NCI-H510A (cell line): ENCODE measurements around the gene RASA2.
"Not testable (repeated sequence)": the region's sequence is repeated elsewhere in the genome, so short reads cannot be mapped to it uniquely, and the experiment has no call there.

Experiments
- DNase-seq: peaks from one replicate; lab custom pipeline; 2025; lab: John Stamatoyannopoulos, UW

RASA2 gene

DNA sequence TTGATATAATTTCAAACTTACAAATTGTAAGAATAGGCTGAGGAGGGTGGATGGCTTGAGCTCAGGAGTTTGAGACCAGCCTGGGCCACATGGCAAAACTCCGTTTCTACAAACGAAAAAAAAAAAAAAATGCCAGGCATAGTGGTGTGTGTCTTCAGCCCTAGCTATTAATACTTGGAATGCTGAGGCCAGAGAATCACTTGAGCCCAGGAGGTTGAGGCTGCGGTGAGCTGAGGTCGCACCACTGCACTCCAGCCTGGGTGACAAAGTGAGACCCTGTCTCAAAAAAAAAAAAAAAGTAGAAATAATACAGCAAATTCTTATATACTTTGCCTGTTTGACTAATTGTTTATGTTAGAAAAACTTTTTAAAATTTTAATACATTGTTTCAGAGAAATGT, 10.8 kb downstream of the RASA2 start:
- not testable (repeated sequence) for DNase-seq

DNA sequence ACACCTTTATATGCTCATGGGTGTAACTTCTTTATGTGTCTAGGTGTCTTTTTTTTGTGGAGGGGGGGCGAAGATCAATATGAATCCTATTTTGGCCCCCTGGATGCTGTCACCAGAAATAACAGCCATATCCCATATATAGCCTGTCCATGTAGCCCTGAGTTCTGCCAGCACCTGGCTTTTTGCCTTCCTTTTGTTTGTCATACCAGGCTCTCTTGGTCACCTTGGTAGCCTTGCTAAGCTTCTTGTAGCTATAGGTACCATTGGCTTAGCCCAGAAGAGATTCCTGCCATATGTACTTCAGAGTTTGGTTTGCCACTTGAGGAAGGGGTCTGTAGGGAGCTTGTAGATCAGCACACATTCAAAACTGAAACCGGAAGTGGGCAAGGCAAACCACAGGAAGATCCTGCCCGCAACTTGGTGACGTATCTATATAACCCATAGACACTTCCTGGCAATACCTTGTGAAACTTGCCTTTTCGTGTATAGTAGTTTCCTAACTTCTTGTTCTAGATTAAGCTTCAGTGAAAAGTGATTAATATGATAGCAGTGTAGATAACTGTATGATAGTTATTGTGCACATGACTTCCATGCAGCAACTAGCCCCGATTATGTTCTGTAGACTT, 11.9 kb downstream of the RASA2 start:
- DNase-seq, result no peak

DNA sequence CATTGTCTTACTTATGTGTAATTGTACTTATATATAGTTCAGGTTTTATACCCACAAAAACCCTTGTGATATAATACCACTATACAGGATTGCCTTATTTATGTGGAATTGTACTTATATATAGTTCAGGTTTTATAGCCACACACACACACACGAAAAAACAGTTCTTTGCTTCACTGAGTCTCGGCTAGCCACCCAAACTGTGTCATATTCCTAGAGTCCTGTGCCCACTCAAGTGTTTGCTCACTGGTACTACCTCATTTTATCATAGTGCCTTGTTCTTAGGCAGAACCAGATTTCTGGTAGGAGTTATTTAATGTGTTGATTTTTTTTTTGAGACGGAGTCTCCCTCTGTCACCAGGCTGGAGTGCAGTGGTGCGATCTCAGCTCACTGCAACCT, 12.5 kb downstream of the RASA2 start:
- DNase-seq, result no peak

DNA sequence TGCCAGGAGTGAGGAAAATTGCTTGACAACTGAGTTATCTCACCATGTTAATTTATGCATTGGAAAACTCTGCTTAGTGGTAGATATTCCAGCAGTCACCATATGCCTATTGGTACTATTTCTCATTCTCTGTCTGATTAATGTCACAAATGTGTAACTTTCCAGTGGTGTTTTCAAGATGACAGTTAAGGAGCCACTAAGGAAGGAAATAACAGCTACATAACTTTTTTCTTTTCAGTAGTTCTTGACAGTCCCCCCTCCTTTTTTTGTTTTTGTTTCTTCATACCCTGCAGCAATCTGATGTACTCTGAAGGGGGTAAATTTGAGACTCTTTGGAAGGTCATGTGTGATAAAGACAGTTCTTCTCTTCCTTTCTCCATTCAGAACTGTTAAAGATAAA, 13.1 kb downstream of the RASA2 start:
- no peak for DNase-seq

DNA sequence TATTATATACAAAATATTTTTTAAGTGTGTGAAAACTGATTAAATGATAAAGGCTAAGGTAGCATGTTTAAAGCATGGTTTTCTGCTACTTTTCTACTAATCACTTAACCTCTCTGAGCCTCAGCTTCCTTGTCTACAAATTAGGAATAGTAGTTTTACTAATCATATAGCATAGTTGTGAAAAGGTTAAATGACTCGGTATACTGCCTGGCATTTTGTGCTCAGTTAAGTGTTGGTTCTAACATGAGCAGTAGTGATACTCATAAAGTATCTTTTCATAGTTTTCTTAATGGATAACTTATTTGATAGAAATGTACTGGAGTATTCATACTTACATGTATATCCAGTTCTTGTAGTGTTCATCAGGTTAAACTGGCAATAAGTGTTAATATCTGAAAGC, 13.6 kb downstream of the RASA2 start:
- DNase-seq, result no peak

DNA sequence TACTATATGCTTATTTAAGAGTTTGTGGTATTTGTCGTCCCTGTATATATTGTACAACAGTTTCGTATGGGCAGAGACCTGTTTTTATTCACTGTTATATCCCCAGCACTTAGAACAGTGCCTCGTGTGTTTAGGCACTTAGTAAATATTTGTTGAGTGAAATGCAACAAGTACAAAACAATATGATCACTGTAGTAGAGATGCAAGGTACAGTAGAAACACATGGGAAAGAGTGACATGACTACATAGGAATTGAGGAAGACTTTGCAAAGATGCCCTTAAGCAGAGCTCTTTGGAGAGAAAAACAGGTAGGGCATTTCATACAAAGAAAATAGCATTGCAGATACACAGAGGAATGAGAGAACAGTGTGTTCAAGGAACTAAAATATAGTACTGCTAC, 18.3 kb downstream of the RASA2 start:
- DNase-seq, result no peak

DNA sequence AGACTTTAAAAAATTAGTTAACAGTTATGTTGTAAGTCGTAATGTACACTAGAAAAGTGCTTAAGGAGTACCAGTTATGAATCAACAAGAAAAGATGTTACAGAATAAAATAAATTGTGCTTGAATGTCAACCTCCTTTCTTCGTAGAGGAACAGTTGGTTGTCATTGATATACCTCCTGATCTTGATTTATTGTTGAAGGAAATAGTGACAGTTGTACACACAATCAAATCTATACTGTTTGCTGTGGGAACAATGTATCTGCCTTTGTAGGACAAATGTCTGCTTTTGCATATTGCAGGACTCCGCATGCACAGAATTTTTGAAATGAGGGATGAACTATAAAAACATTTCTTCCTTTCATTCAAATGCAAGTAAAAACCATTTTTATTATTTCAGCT, 19.2 kb downstream of the RASA2 start:
- no peak for DNase-seq

DNA sequence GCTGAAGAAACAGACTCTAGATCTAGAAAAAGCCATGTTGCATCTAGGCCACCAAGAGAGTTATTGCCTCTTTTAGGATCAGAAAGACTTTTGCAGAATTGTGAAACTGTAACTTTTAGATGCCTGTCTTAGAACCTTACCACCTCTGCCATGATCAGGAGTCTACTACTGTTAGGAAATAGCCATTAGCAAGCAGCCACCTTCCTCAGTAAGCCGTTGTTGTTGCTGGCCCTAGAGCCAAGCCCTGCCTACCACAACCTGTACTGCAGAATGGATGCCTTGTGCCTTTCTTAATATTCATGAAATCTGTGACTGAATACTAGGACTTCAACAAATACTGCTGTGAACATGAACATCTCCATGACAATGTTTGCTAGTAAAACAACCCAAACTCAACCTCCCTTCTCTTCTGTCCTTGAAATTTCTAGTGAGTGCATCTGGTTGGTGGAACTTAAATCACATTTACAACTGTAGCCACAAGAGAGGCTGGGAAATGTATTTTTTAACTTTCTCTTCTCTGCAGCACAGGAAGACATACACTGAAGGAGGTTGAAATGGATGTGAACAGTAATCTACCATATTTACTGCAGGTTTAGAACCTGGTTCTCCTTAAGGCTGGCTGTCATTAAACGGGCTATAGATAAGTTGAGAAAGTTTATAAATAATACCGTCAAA, 20.7 kb downstream of the RASA2 start:
- no peak for DNase-seq

DNA sequence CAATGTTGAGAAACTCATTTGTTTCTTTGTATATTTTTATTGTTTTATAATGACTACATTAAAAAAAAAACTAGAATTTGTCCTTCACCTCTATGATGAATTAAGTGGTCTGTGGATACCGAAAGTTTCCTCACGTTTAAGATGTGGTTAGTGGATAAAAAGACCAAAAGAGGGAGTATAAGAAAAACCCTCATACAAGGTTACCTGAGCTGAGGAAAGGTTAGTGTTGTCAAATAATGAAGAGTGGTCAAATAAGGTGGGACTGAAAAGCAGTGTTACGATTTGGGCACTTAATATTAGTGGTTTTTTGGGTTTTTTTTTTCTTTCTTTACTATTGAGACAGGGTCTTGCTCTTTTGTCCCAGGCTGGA, 21.2 kb downstream of the RASA2 start:
- DNase-seq, result no peak

DNA sequence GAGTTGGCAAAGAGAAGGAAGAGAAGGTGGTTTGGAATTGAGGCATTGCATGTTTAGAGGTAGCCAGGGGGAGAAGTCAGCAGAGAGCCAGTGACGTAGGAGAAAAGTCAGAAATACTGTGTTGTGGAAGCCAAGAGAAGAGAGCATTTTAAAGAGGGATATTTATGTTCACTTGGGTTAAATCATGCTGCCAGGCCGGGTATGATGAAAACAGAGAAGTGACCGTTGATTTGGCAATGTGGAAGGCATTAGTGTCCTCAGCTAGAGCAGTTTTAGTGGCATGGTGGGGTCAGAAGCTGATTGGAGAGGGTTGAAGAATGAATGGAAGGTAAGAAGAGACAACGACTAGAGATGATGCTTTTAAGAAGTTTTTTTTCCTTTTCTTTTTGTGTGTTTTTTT, 24.5 kb downstream of the RASA2 start:
- no peak for DNase-seq

DNA sequence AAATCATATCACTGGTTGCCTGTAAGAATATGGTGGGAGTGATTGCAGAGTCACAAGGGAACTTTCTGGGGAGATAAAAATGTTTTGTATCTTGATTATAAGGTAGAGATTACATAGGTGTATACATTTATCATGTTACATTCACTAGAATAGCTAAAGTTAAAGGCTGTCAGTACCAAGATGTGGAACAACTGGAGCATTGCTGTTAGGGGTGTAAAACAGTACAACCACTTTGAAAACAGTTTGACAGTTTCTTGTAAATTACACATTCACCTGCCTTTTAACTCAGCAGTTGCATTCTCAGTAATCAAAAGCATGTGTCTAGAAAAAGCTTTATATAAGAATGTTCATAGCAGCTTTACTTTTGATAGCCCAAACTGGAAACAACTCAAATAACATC, 27.6 kb downstream of the RASA2 start:
- DNase-seq, result no peak

DNA sequence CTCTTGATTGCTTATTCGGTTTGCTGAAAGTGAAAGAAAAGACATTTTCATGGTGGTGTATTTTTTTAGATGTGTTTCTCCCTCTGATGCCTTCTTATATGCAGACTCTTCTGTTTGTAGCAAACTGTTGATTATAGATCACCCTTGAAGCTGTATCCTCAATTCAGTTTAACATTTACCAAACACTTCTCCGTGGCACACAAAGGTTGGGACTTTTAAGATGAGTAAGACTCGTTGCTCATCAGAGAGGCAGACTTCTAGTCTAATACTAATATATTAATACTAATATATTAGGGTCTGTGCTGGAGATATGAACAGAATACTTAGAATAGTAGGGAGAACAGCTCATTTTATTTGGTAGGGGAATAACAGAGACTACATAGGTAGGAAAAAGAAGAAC, 32.8 kb downstream of the RASA2 start:
- no peak for DNase-seq

DNA sequence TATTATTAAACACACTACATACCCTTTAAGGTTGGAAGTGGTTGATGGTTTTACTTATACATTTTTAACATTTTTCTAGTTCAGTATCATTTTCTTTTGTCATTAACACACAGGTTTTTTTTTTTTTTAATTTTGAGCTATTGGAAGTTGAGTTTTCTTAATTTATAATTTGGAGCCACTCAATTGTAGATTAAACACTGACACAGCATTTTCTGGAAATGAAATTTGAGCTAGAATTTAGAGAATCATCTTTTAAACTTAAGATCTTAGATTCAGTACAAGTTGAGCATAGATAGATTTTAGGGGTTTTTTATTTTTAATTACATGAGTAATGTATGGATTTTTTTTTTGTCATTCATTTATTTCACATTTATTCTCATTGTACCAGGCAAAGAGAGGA, 35.0 kb downstream of the RASA2 start:
- DNase-seq, result no peak

DNA sequence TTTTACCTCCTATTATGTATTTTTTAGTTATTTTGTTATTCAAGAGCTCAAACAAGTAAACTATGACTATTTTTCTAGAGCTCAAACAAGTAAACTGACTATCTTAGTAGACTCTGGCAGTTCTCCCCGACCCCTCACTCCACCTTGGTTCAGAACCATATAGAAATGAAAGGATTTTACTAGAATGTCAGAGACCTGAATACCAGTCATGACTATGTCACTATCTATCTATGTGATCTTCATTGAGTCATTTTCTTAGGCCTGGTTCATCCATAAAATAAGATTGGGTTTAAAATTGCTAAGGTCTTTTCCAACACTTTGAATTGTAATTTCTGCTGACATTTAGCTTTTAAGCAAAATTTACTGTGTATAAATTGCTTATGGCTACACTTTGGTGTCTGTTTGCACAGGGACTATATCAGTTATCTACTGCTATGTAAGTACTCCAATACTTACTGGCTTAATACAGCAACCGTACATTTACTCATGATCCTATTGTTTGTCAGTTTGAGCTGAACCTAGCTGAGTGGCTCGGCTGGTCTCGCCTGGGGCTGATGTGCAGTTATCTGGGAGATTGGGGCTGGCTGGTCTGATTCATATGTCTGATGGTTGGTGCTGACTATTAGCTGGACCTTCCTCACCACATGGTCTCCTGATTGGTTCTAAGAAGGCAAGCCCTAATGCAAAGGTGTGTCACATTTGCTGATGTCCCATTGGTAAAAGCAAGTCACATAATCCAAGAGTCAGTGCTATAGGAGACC, 37.0 kb downstream of the RASA2 start:
- DNase-seq, result no peak

DNA sequence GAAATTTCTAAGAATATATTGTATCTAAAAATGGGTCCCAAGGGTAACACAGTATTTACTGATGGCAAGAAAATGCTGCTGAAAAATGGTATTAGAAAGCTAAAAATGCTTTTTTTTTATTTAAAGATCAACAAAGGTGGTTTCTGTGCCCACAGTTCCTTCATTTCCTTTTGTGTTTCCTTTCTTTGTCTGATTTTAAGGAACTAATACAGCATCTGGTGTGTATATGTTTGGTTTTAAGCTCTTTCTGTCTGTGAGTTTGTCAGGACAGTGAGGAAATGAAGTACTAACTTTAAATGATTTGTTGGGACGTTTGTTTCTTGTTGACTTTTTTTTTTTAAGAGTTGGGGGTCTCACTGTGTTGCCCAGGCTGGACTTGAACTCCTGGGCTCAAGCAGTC, 38.2 kb downstream of the RASA2 start:
- no peak for DNase-seq

DNA sequence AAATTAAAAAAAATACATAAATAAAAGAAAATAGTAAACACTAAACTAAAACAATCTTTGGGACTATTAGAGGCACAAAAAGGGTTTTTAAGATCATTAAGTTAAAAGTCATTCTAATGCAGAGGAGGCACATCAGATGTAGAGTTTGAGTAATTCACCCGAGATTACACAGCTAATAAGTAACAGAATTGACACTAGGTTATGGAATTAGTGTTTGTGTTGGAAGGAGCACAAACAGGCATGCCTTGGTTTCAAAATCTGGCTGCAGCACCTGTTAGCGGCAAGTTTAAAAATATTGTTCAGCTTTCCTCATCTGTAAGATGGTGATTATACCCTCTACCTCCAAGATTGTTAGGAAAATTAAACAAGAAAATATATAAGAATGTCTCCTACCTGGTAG, 39.0 kb downstream of the RASA2 start:
- no peak for DNase-seq

DNA sequence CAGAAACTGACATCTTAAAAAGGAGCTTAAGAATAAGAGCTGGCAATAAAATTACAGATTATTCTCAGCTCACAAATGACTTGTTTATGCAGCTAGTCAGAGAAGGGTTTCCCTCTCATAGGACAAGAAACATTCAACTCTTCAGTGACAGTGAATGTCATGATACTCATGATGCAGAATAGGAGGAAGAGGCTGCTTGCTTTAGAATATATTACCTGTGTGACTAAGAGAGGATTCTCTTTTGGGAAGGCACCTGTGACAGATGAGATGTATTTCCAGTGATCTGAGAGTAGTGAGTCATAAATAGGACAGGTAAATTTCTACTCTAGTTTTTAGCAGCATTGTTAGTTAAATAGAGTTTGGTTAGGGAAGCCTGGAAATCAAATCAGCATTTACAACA, 39.9 kb downstream of the RASA2 start:
- no peak for DNase-seq

DNA sequence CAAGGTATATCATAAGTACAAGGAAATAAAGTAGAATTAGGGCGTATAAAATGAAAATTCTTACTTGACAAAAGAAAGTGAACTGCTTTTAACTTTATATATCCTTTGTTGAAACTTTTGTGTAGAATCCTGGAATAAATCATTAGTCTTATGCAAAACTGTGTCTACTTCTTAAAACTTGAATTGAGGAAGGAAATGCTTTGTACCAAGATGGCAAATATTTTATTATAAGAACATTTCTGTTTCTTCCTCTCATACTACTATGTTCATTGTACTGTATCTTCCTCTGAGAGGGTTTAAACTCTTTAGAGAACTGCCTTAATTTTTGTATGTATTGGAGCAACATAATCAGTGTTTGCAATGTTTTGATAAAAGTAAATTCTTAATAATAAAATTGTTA, 42.0 kb downstream of the RASA2 start:
- DNase-seq, result no peak

DNA sequence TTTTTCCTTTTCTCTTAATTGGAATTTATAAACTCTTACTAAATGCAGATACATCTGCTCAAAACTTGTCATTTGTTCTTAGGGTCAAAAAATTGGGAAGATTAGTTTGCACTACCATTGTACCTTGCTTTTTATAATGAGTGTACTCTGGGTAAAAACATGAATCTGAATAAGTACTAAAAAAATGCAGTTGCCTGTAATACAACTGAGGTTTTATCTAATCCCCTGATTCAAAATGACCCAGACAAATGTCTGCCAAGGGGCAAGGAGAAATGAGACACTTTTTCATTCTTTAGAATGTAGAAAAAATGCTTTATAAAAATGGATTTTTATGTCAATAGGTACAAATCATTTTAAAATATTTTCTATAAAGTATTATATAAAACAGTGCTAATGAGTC, 42.4 kb downstream of the RASA2 start:
- DNase-seq, result no peak

DNA sequence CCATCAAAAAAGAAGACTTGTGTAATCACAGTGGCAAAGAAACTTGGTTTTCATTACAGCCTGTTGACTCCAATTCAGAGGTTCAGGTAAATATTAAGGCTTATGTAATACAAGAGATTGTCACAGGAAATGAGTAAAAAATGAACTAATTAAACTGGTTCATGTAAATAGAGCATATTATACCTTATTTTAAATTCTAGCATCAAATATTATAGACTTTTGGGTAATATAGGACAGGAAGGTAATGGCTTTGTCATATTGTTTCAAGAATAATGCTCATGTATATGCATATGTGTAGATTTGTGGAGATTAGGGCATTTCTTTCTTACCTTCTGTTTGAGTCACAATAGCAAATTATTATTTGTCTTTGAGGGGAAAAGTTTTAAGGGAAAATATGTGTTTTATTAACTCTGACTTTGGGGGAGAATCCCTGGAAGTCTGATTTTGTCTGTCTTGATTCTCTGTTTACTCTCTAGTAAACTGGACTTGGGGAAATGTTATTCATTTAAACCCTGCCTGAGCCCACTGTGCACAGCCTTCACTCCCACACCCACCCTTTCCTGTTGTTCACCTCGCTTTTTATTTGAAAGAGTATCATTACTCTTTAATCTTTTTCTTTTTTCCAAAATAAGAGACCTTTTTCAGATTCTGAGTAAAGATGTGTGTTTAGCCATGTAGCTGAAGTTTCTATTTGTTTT, 43.0 kb downstream of the RASA2 start:
- DNase-seq, result no peak

DNA sequence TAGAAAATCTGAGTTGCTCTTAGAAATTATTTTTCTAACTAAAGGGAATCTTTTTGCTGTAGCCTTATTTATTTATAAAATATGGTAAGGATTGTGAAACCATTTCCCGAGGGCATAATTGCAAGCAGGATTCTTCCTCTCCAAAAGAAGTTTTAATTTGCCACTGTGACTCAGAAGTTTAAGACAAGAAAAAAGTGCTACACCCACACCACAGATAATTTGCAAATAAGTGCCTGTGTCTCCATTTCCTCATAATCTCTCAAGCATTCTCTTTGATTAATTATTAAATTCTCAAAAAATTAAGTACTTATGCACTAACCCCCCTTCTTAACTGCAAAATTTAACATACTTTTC, 43.6 kb downstream of the RASA2 start:
- DNase-seq, result no peak

DNA sequence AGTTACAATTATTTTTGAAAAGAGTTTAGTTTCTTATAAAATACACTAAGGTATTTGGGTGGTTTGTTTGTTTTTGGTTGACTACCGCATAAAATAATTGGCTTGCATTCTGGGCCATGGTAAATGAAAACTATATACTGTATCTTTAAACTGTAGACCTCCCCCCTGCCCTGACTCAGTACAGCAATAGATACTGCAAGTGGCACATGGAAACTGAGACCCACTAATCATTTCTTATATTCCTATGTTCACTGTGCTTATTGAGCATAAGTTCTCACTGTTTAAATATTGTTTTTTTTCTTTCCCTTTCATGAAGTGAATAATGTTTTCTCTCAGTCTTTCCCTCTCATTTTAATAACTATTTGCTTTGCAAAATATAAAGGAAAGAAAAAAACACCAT, 45.8 kb downstream of the RASA2 start:
- no peak for DNase-seq

DNA sequence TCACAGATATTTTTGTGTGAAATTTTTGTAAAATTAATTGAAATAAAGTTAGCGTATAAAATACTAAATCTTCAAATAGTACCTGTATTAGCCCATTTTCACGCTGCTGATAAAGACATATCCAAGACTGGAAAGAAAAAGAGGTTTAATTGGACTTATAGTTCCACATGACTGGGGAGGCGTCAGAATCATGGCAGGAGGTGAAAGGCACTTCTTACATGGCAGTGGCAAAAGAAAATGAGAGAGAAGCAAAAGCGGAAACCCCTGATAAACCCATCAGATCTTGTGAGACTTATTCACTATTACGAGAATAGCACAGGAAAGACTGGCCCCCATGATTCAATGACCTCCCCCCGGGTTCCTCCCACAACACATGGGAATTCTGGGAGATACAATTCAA, 49.2 kb downstream of the RASA2 start:
- not testable (repeated sequence) for DNase-seq
